ENCODE results near the gene TRIM29. TPM values are rescaled to one million over a fixed set of nuclear protein-coding genes. Genes with fewer than 3 reads are reported as not detected.

The TRIM29 gene
- total and polyA plus RNA-seq, 9 of the 15 experiments (the other 6 are each of a cell fraction or from before 2014, with no cell fraction given) = 0.08 to 1.4 (median 0.42) TPM; not detected in 2

- Histone ChIP-seq H3K36me3 (ENCODE audit: control insufficient read depth, insufficient read depth, low read length) (no peaks in the 10 kb centered on the region), H3K9me1 (ENCODE audit: control insufficient read depth, insufficient read depth, low read length) (no peaks in the 10 kb centered on the region), H3K4me3 (no peak overlapping the region), H2AFZ (ENCODE audit: low read depth, low read length) (no peak overlapping the region), H3K27me3 (ENCODE audit: control insufficient read depth in 2 of 2, insufficient read depth in 2 of 2, low read length in 2 of 2) (peaks cover 0 to 11% of the 10 kb centered on the region in 2 experiments; a peak in 2 of 5 replicates), H4K20me1 (replicated peaks; ENCODE audit: control insufficient read depth, insufficient read depth, low read length) (no peaks in the 10 kb centered on the region), H3K79me2 (ENCODE audit: control insufficient read depth, insufficient read depth, low read length) (no peaks in the 10 kb centered on the region), H3K4me2 (ENCODE audit: insufficient read depth, low read length) (no peak overlapping the region), H3K9me3 (replicated peaks; ENCODE audit: control insufficient read depth, insufficient read depth, low read depth, low read length) (no peaks in the 10 kb centered on the region), H3K4me1 (replicated peaks in 1 of 2; ENCODE audit: control insufficient read depth in 2 of 2, insufficient read depth in 2 of 2, low read length in 2 of 2) (no peaks in the 10 kb centered on the region; a peak in 1 of 5 replicates), H3K27ac (ENCODE audit: extremely low read depth, low read depth, low read length) (no peak overlapping the region), H3K9ac (ENCODE audit: insufficient read depth in 1 of 2, low read depth in 2 of 2, low read length in 2 of 2) (no peak overlapping the region)
- BruUV-seq (replicated peaks) = no TSS peak
- ChIA-PET POLR2A (no interaction called here), CTCF (ENCODE audit: low intra/inter-chr PET ratio) (no interaction called here)
- no peak for FAIRE-seq
- TF ChIP-seq CEBPB (tag; IDR thresholded peaks at IDR 0.05) = no peak
- TF ChIP-seq ZBTB49 (CRISPR knock-in tag; IDR thresholded peaks at IDR 0.05; ENCODE audit: borderline replicate concordance) = no peak
- no peak for TF ChIP-seq CBX8 (IDR thresholded peaks at IDR 0.05; ENCODE audit: borderline replicate concordance, extremely low read depth, low read depth, low read length, poor library complexity, severe bottlenecking)
- no peak for TF ChIP-seq SMARCA4 (IDR thresholded peaks at IDR 0.05)
- TF ChIP-seq PYGO2 (tag; IDR thresholded peaks at IDR 0.05) = no peak
- TF ChIP-seq PRMT5 (CRISPR knock-in tag; IDR thresholded peaks at IDR 0.05) = no peak
- TF ChIP-seq MEF2D (tag; conservative IDR thresholded peaks at IDR 0.05; ENCODE audit: low read depth) = no peak
- TF ChIP-seq PHB (CRISPR knock-in tag; IDR thresholded peaks at IDR 0.05) = no peak
- TF ChIP-seq ZNF518B (CRISPR knock-in tag; IDR thresholded peaks at IDR 0.05) = no peak
- no peak for TF ChIP-seq XRCC4 (IDR thresholded peaks at IDR 0.05; ENCODE audit: extremely low read depth, insufficient read depth, insufficient read length)
- TF ChIP-seq ELF4 (CRISPR knock-in tag; IDR thresholded peaks at IDR 0.05) = no peak
- no peak for TF ChIP-seq FOXJ2 (tag; IDR thresholded peaks at IDR 0.05)
- TF ChIP-seq RBM39 (optimal IDR thresholded peaks at IDR 0.05; ENCODE audit: low read depth, low read length) = no peak
- TF ChIP-seq OTX1 (CRISPR knock-in tag; IDR thresholded peaks at IDR 0.05) = no peak
- TF ChIP-seq ZNF253 (CRISPR knock-in tag; conservative IDR thresholded peaks at IDR 0.05) = no peak
- no peak for TF ChIP-seq HDAC2 (IDR thresholded peaks at IDR 0.05)
- intact Hi-C loops (cut with micrococcal nuclease) (no loop called here), in situ Hi-C loops (cut with MboI) (no loop called here)
- no peak for DNase-seq (ENCODE audit: extremely low read depth in 1 of 4, low spot score in 3 of 4)
- 0% methylated on average over 3 of the region's 3 CpGs for WGBS (ENCODE audit: insufficient coverage, low coverage, missing lambda C conversion rate)
- no peak for ATAC-seq
Measured at GRCh38 chr11:120090411-120090810, 47.5 kb downstream of the TRIM29 start.
